HG03103 (cell line): ENCODE results near the gene TSPY8.
"Not testable (repeated sequence)": the region's sequence is repeated elsewhere in the genome, so short reads cannot be mapped to it uniquely, and the experiment has no call there.

ENCODE experiments used
- ATAC-seq: cut with Tn5 transposase; IDR thresholded peaks from one replicate; pipeline ENCODE4 v1.9.1; 2021; ENCODE audit warnings: low read depth; ENCODE audit not compliant: unreplicated experiment

Gene TSPY8

GRCh38 chrY:9357497-9357896 is at the start of gene TSPY8:
Gene TSPY8, plus strand, starts transcription at chrY:9357797. Its CDS starts 46 bp downstream, at chrY:9357843.
- not testable (repeated sequence) for ATAC-seq

- ATAC-seq: no peak
Observed at GRCh38 chrY:9320996-9321395, 36.6 kb upstream of the TSPY8 start.

- not testable (repeated sequence) for ATAC-seq
Observed at GRCh38 chrY:9337164-9337563, 20.4 kb upstream of the TSPY8 start, which contains the start of gene TSPY4. Gene TSPY4, plus strand, starts transcription at chrY:9337464. Its CDS starts 46 bp downstream, at chrY:9337510.

GRCh38 chrY:9396527-9396926 is 38.9 kb downstream of the TSPY8 start:
- not testable (repeated sequence) for ATAC-seq

- ATAC-seq: not testable (repeated sequence)
Observed at GRCh38 chrY:9398121-9398520, 40.5 kb downstream of the TSPY8 start, which contains the start of gene TSPY3. Gene TSPY3, plus strand, starts transcription at chrY:9398421. Its CDS starts 46 bp downstream, at chrY:9398467.
